ENCODE results near the gene KDM2A.
"Not testable (repeated sequence)": the region's sequence is repeated elsewhere in the genome, so short reads cannot be mapped to it uniquely, and the experiment has no call there.

KDM2A gene

DNA sequence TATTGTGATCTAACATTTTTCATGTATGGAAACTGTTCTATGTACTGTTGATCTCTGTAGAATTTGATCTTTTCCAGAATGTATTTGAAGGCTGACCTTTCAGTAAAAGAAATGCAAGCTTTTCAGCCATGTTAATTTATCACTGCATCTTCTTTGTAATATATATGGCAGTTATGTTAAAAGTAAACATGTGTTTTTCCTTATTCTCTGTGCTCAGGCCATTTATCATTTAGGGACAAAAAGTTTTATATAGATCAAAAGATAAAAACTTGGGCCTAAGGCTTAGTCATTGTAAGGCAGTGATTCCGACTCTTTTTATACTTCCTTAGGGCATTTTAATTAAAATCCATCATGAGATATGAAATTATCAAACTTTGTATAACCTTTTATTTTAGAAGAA, 48.7 kb downstream of the KDM2A start:
- no peak for DNase-seq (ENCODE audit: low read depth in 2 of 2)

- not testable (repeated sequence) for DNase-seq (ENCODE audit: low read depth in 2 of 2)
Measured at GRCh38 chr11:67168911-67169310, 49.8 kb downstream of the KDM2A start.

DNA sequence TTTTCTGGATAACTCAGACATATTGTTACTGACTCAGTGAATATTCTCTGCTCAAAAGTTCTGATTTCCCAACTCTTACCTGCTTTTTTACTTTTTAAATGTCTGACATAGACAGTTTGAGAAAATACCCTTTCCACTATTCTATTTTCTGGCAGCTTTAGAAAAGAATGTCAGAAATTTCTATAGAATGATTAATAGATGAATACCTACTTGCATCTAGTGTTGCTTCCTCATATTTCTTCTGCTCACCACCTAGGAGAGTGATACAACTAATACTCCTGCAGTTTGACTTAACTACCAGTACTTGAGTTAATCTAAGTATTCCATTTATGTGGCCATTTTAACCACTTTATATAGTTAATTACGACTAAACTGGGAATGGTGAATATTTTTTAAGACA, 55.2 kb downstream of the KDM2A start:
- DNase-seq (ENCODE audit: low read depth in 2 of 2) = no peak

DNA sequence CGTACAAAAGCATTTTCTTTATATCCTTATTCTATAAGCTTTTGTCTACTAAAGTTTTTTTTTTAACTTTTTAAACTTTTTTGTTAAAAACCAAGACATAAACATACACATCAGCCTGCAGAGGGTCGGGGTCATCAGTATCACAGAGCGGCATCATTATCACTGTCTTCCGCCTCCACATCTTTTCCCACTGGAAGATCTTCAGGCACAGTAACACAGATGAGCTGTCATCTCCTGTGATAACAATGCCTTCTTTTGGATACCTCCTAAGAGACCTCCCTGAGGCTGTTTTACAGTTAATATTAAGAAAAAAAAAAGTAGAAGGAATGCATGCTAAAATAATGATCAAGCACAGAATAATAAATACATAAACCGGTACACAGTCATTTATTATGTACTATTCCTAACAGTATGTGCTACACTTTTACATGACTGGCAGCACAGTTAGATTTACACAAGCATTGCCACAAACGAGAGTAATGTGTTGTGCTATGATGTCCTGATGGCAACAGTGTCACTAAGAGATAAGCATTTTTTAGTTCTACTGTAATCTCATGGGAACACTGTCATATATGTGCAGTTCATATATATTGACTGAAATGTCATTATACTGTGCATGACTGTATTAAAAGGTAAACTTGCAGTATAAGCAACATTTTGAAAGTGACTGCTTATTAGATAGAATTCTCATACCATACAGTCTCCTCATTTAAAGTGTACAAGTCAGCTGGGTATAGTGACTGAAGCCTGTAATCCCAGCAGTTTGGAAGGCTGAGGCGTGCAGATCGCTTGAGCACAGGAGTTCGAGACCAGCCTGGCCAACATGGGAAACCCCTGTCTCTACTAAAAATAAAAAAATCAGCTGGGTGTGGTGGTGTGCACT, 58.6 kb downstream of the KDM2A start:
- DNase-seq (ENCODE audit: low read depth in 2 of 2) = no peak

DNA sequence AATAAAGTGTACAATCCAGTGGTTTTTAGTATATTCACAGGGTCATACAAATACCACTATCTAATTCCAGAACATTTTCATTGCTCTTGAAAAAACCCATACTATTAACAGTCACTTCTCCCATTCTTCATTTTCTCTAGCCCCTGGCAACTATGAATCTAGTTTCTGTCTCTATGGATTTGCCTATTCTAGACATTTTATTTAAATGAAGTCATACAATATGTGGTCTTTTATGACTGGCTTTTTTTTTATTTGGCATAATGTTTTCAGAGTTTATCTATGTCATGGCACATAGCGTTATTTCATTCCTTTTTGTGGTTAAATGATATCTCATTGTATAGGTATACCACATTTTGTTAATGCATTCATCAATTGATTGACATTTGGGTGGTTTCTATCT, 59.4 kb downstream of the KDM2A start:
- no peak for DNase-seq (ENCODE audit: low read depth in 2 of 2)

DNA sequence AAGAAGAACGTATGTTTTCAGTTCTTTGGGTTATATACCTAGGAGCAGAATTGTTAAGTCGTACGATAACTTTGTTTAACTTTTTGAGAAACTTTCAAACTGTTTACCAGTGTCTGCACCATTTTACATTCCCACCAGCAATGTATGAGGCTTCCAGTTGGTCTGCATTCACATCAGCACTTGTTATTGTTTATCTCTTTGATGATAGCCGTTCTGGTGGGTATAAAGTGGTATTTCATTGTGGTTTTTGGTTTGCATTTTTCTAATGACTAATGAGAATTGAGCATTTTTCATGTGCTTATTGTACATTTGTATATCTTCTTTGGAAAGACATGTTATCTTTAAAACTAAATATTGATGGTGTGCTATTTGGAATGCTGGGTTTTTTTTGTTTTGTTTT, 59.8 kb downstream of the KDM2A start:
- no peak for DNase-seq (ENCODE audit: low read depth in 2 of 2)

GRCh38 chr11:67179892-67180490, 60.9 kb downstream of the KDM2A start:
- no peak for DNase-seq (ENCODE audit: low read depth in 2 of 2)

DNA sequence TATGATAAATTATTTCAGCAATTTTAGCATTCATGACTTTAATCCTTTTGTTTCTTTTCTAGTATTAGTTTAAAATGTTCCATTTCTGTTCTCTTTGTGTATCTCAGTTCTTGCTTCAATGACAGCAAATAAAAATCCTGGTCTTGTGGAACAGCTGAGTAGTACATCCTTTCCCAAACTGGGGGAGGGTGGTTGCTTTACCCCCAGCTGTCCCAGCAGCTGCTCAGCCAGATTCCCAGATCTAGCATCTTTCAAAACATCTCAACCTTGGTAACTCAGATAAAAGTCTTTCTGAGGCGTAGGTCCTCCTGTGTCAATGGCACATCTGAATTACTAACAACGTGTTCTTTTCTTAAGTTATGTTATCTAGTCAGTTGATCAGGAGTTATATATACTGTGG, 75.0 kb downstream of the KDM2A start:
- no peak for DNase-seq (ENCODE audit: low read depth in 2 of 2)

GRCh38 chr11:67195971-67196456, 77.0 kb downstream of the KDM2A start:
- no peak for DNase-seq (ENCODE audit: low read depth in 2 of 2)

- no peak for DNase-seq (ENCODE audit: low read depth in 2 of 2)
Measured at GRCh38 chr11:67197606-67198005, 78.5 kb downstream of the KDM2A start.

DNA sequence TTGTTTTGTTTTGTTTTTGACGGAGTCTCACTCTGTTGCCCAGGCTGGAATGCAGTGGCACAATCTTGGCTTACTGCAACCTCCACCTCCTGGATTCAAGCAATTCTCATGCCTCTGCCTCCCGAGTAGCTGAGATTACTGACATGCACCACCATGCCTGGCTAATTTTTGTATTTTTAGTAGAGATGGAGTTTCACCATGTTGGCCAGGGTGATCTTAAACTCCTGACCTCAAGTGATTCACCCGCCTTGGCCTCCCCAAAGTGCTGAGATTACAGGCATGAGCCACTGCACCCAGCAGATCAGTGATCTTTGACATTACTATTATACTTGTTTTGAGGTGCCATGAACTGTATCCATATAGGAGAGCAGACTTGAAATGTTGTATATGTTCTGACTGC, 79.7 kb downstream of the KDM2A start:
- DNase-seq (ENCODE audit: low read depth in 2 of 2) = not testable (repeated sequence)

DNA sequence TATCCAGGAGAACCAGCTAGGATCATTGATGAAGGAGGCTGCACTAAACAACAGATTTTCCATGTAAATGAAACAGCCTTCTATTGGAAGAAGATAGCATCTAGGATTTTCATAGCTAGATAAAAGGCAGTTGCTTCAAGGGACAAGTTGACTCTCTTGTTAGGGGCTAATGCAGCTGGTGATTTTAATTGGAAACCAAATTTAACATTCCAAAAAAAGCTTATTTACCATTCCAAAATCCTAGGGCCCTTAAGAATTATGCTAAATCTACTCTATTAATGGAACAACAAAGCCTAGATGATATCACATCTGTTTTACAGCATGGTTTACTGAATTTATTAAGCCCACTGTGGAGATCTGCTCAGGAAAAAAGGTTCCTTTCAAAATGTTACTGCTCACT, 80.7 kb downstream of the KDM2A start:
- no peak for DNase-seq (ENCODE audit: low read depth in 2 of 2)

GRCh38 chr11:67202028-67202427, 83.0 kb downstream of the KDM2A start:
- DNase-seq (ENCODE audit: low read depth in 2 of 2) = no peak

DNA sequence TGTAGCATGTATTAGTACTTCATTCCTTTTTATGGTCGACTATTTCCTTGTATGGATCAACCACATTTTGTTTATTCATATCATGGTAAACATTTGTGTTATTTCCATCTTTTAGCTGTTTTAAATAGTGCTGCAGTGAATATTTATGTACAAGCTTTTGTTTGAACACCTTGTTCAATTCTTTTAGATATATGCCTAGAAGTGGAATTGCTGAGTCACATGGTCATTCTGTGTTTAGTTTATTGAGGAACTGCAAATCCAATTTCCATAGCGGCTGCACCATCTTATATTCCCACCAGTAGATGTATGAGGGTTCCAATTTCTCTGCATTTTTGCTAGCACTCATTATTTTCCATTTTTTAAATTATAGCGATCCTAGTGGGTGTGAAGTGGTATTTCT, 85.8 kb downstream of the KDM2A start:
- DNase-seq (ENCODE audit: low read depth in 2 of 2) = no peak

GRCh38 chr11:67209222-67209621, 90.2 kb downstream of the KDM2A start:
- DNase-seq (ENCODE audit: low read depth in 2 of 2) = not testable (repeated sequence)

GRCh38 chr11:67211656-67212436, 92.8 kb downstream of the KDM2A start:
- no peak for DNase-seq (ENCODE audit: low read depth in 2 of 2)

DNA sequence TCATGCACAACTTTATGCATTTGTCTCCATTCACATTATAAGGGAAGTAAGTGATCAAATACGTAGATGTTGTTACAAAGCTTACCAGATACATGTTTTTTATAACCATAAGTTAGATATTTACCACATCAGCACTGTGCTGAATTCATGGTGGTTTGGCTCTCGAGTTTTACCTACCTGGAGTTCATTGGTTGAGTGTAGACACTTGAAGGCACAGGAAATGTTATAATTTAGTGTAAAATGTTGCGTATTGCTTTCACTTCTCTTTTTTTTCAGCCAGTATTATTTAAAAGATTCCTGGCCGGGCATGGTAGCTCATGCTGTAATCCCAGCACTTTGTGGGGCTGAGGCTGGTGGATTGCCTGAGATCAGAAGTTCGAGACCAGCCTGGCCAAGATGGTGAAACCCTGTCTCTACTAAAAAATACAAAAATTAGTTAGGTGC, 94.1 kb downstream of the KDM2A start:
- DNase-seq (ENCODE audit: low read depth in 2 of 2) = no peak

DNA sequence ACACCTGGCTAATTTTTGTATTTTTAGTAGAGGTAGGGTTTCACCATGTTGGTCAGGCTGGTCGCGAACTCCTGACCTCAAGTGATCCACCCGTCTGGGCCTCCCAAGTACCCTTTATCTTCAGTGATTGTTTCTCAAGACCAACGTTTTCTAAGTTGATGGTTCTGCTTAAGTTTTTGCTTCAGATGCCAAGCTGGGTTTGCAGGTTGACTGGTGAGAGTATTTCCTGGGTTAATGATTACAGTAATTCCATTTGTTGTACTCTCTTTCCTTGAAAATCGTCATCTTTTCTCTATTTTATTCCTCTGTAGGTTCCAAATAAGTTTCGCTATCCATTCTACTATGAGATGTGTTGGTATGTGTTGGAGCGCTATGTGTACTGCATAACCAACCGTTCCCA, 108.7 kb downstream of the KDM2A start:
- DNase-seq (ENCODE audit: low read depth in 2 of 2) = no peak

DNA sequence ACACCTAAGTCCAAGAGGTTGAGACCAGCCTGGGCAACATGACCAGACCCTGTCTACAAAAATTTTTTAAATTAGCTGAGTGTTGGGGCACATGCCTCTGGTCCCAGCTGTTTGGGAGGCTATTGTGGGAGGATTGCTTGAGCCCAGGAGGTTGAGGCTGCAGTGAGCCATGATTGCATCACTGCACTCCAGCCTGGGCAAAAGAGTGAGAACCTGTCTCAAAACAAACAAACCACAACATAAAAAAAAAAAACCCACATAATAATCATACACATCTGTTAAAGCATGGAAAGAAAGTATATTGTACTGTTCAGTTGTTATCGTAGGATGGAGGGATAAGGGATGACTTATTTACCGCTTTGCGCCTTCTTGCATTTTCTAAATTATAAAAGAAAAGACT, 111.3 kb downstream of the KDM2A start:
- no peak for DNase-seq (ENCODE audit: low read depth in 2 of 2)

DNA sequence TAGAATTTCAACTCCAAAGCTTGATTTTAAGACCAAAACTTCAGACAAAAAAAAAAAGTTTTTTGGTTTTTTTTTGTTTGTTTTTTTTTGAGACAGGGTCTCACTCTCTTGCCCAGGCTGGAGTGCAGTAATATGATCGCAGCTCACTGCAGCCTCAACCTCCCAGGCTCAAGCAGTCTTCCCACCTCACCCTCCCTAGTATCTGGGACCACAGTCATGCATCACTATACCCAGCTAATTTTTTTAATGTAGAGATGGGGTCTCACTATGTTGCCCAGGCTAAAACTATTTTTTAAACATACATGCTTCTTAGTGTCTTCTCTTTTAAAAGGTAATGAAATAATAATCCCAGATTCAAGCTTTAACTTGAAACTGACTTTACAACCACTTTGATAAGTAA, 111.8 kb downstream of the KDM2A start:
- no peak for DNase-seq (ENCODE audit: low read depth in 2 of 2)

- DNase-seq (ENCODE audit: low read depth in 2 of 2) = no peak
Measured at GRCh38 chr11:67233584-67234190, 114.6 kb downstream of the KDM2A start.

- not testable (repeated sequence) for DNase-seq (ENCODE audit: low read depth in 2 of 2)
Measured at GRCh38 chr11:67234571-67234970, 115.5 kb downstream of the KDM2A start.

Data from stimulated activated CD4-positive, alpha-beta T cell treated with anti-CD3 and anti-CD28 coated beads, Interleukin-1b, Interleukin-23, amount 100 ng/mL, for 4 hours (primary cell).